NCI-H345 treated with DMSO at 0.1 percent for 48 hours (cell line): ENCODE data around the gene MED17.

Source experiments
- DNase-seq: peaks from one replicate; lab custom pipeline; 2025; ENCODE audit not compliant: unreplicated experiment; lab: John Stamatoyannopoulos, UW

MED17 gene

GRCh38 chr11:93814966-93815633 lies 31.0 kb downstream of the MED17 start:
- DNase-seq: no peak

- DNase-seq: no peak
These were observed 33.6 kb downstream of the MED17 start for GRCh38 chr11:93817426-93818348.

GRCh38 chr11:93819966-93820695 lies 36.0 kb downstream of the MED17 start:
- no peak for DNase-seq

GRCh38 chr11:93820847-93821246 lies 36.8 kb downstream of the MED17 start:
- no peak for DNase-seq

DNA sequence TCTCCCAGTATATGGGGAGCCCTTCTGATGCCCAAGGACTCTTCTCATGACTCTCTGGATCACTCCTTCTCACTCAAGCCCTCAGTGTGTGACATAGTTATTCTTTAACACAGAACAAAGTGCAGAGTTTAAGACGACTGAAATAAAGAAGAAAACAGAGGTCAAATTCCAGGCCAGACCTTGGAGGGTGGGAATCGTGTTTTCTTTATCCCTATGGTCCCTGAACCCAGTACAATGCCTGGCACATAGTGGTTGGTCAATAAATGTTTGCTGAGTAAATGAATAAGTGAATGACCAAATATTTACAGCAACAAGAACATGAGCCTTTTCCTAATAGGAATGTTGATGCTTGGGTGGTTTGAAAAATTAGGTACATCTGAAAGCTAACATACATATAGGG lies 37.5 kb downstream of the MED17 start:
- DNase-seq: no peak

DNA sequence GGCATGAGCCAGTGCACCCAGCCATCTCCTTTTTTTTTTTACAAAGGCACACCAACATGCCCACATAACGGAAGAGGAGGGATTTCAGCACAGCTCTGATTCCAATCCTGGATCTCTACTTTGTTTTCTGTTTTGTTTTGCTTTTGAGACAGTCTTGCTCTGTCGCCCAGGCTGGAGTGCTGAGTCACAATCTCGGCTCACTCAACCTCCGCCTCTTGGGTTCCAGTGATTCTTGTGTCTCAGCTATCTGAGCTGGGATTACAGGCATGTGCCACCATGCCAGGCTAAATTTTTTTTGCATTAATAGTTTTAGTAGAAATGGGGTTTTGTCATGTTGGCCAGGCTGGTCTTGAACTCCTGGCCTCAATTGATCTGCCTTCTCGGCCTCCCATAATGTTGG lies 38.3 kb downstream of the MED17 start:
- no peak for DNase-seq

GRCh38 chr11:93823210-93823609 lies 39.1 kb downstream of the MED17 start:
- DNase-seq: no peak

GRCh38 chr11:93827363-93827762 lies 43.3 kb downstream of the MED17 start:
- no peak for DNase-seq

DNA sequence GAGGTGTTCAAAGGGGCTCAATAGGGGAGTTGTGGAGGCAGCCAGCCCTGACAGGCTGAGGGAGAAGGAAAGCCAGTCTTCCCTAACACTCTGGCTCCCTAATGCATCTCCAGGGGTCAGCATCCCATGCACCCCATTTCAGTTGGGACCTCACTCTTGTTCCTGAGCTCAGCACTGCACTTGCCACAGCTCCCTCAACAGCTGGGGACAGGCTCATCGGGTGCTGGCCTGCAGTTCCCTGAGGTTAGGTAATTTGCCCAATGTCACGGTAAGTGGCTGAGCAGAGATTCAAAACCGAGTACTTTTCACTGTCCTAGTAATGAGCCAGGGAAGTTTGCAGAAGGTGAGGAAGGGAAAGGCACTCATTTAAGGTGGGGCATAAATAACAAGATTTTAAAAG lies 45.5 kb downstream of the MED17 start:
- DNase-seq: no peak

- DNase-seq: no peak
These were observed 47.5 kb downstream of the MED17 start for GRCh38 chr11:93831343-93832127.

DNA sequence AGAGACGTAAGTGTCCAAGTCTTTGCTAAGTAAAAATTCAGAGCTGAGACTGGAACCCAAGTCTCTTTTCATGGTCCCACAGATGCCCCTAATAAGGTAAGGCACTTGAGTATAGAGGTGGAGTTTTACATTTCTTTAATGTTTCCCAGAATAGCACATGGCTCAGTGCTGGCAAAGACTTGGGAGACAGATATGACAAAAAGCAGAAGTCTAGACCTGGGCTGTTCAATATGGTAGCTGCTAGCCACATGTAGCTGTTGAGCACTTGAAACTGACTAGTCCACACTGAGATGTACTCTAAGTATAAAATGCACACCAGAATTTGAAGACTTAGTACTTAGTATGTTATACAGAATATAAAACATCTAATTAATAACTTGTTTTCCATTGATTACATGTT lies 48.7 kb downstream of the MED17 start:
- DNase-seq: no peak

DNA sequence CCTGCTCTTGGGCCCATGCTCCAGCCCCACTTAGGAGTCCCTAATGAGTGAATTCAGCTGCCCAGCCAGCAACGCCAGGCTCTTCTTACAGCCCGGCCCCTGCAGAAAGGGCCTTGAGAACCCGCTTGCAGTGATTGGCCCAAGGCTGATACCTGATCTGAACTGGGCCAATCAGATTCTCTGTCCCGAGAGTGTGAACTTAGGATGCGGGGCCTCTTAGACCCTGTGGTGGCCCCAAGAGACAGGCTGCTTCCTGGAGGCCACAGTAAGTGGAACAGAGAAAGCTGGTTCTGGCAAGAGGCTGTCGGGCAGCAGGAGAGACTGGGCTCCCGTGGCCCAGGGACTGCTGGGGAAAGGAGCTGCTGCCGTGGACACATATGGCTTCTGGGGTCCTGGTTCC lies 54.9 kb downstream of the MED17 start:
- DNase-seq: no peak

- no peak for DNase-seq
These were observed 56.1 kb downstream of the MED17 start for GRCh38 chr11:93840180-93840579.

GRCh38 chr11:93840981-93841380 lies 56.9 kb downstream of the MED17 start:
- no peak for DNase-seq

DNA sequence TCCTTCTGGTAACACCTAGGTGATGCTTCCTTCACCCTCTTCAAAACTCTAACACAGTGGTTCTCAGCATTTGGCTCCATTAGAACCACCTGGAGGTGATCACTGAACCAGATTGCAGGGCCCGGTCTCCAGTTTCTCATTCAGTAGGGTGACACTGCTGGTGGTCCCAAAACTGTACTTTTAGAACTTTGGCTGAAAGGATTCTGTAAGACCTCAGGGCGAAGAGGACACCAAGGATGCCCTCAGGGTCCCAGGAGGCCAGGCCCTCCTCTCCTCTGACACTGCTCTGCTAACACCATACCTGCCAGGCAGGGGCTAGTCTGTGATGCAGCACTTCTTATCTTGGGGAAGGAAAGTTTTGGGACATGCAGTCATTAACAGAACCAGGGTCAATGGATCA lies 57.4 kb downstream of the MED17 start:
- DNase-seq: no peak

- DNase-seq: no peak
These were observed 58.0 kb downstream of the MED17 start for GRCh38 chr11:93842034-93842433.

GRCh38 chr11:93842461-93842860 lies 58.4 kb downstream of the MED17 start:
- DNase-seq: no peak

GRCh38 chr11:93843906-93844305 lies 59.8 kb downstream of the MED17 start:
- no peak for DNase-seq

DNA sequence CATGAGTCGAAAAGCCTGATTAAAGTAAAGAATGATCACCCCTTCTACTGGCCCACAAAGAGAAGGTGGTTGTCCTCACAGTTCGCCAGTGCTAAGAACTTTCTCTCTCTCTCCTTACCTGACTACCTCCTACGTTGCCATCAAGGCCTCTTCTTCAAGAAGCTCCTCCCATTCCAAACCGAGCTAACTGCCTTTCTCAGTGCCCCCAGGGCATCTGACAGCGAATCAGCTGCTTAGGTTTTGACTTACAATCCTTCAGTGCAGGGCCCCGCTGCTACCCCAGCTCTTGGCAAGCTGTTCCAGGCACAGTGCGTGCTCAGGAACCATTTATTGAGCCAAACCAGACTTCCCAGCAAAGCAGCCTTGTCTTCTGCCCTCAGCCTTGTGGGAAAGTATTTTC lies 60.5 kb downstream of the MED17 start:
- no peak for DNase-seq

GRCh38 chr11:93845181-93846092 lies 61.4 kb downstream of the MED17 start:
- DNase-seq: no peak
